ENCODE measurements around the gene CREB5. TPM values are rescaled to one million over a fixed set of nuclear protein-coding genes. Genes with fewer than 3 reads are reported as not detected.

The CREB5 gene
- polyA plus RNA-seq, 3 donors from 2014 or later = 0.37 TPM; not detected in 2

- Mint-ChIP-seq H3K4me1 (no peaks in the 10 kb centered on the region), H3K27me3 (ENCODE audit: low read depth in 3 of 3) (peaks cover 2 to 20% (median 6%) of the 10 kb centered on the region in 3 donors), H3K36me3 (no peaks in the 10 kb centered on the region), H3K4me3 (no peak overlapping the region), H3K9me3 (no peaks in the 10 kb centered on the region), H3K27ac (no peak overlapping the region)
- no peak for DNase-seq
Measured at GRCh38 chr7:28627263-28627653, 214.9 kb downstream of the CREB5 start.

- Mint-ChIP-seq H3K9me3 (no peaks in the 10 kb centered on the region), H3K4me3 (no peak overlapping the region), H3K4me1 (no peaks in the 10 kb centered on the region), H3K27me3 (ENCODE audit: low read depth in 3 of 3) (peaks cover 2 to 20% (median 6%) of the 10 kb centered on the region in 3 donors), H3K27ac (no peak overlapping the region), H3K36me3 (no peaks in the 10 kb centered on the region)
- no peak for DNase-seq
Measured at GRCh38 chr7:28627896-28628295, 215.6 kb downstream of the CREB5 start.

GRCh38 chr7:28629216-28629842, 217.0 kb downstream of the CREB5 start:
- H3K4me3 Mint-ChIP-seq = no peak overlapping the region
- no peaks in the 10 kb centered on the region for H3K9me3 Mint-ChIP-seq
- H3K36me3 Mint-ChIP-seq = no peaks in the 10 kb centered on the region
- no peak for DNase-seq
- peaks cover 6 to 24% (median 7%) of the 10 kb centered on the region in 3 donors for H3K27me3 Mint-ChIP-seq (ENCODE audit: low read depth in 3 of 3)
- H3K27ac Mint-ChIP-seq = no peak overlapping the region
- no peaks in the 10 kb centered on the region for H3K4me1 Mint-ChIP-seq

- no peak for DNase-seq
- H3K27me3 Mint-ChIP-seq (ENCODE audit: low read depth in 3 of 3) = peaks cover 6 to 20% (median 6%) of the 10 kb centered on the region in 3 donors
- H3K27ac Mint-ChIP-seq = no peak overlapping the region
- no peaks in the 10 kb centered on the region for H3K36me3 Mint-ChIP-seq
- H3K9me3 Mint-ChIP-seq = no peaks in the 10 kb centered on the region
- H3K4me3 Mint-ChIP-seq = no peak overlapping the region
- no peaks in the 10 kb centered on the region for H3K4me1 Mint-ChIP-seq
Measured at GRCh38 chr7:28630350-28630749, 218.0 kb downstream of the CREB5 start.

GRCh38 chr7:28631995-28632394, 219.7 kb downstream of the CREB5 start:
- H3K4me3 Mint-ChIP-seq = no peak overlapping the region
- H3K4me1 Mint-ChIP-seq = no peaks in the 10 kb centered on the region
- no peak for DNase-seq
- H3K27ac Mint-ChIP-seq = no peak overlapping the region
- H3K36me3 Mint-ChIP-seq = no peaks in the 10 kb centered on the region
- no peaks in the 10 kb centered on the region for H3K9me3 Mint-ChIP-seq
- H3K27me3 Mint-ChIP-seq (ENCODE audit: low read depth in 3 of 3) = peaks cover 5 to 14% (median 7%) of the 10 kb centered on the region in 3 donors

- no peak for DNase-seq
- Mint-ChIP-seq H3K4me1 (no peaks in the 10 kb centered on the region), H3K27me3 (ENCODE audit: low read depth in 3 of 3) (peaks cover 3 to 15% (median 6%) of the 10 kb centered on the region in 3 donors)
Measured at GRCh38 chr7:28638914-28639313, 226.6 kb downstream of the CREB5 start.

GRCh38 chr7:28640001-28640400, 227.7 kb downstream of the CREB5 start:
- H3K4me1 Mint-ChIP-seq = no peaks in the 10 kb centered on the region
- no peak for DNase-seq
- H3K36me3 Mint-ChIP-seq = no peaks in the 10 kb centered on the region
- H3K4me3 Mint-ChIP-seq = no peak overlapping the region
- no peak overlapping the region for H3K27ac Mint-ChIP-seq
- no peaks in the 10 kb centered on the region for H3K9me3 Mint-ChIP-seq
- peaks cover 4 to 15% (median 6%) of the 10 kb centered on the region in 3 donors for H3K27me3 Mint-ChIP-seq (ENCODE audit: low read depth in 3 of 3)

More at GRCh38 chr7:28638914-28639313, 226.6 kb downstream of the CREB5 start:
- Mint-ChIP-seq H3K27ac (no peak overlapping the region), H3K4me3 (no peak overlapping the region), H3K9me3 (no peaks in the 10 kb centered on the region), H3K36me3 (no peaks in the 10 kb centered on the region)

GRCh38 chr7:28641752-28642545, 229.6 kb downstream of the CREB5 start:
- Mint-ChIP-seq H3K36me3 (no peaks in the 10 kb centered on the region), H3K27me3 (ENCODE audit: low read depth in 3 of 3) (peaks cover 4 to 21% (median 4%) of the 10 kb centered on the region in 3 donors), H3K4me3 (no peak overlapping the region), H3K4me1 (no peaks in the 10 kb centered on the region), H3K9me3 (no peaks in the 10 kb centered on the region), H3K27ac (no peak overlapping the region)
- no peak for DNase-seq

- H3K36me3 Mint-ChIP-seq = no peaks in the 10 kb centered on the region
Measured at GRCh38 chr7:28643188-28643569, 230.9 kb downstream of the CREB5 start.

GRCh38 chr7:28643584-28644340, 231.4 kb downstream of the CREB5 start:
- H3K4me1 Mint-ChIP-seq = no peaks in the 10 kb centered on the region
- no peaks in the 10 kb centered on the region for H3K36me3 Mint-ChIP-seq
- DNase-seq = no peak
- H3K27ac Mint-ChIP-seq = no peak overlapping the region
- H3K9me3 Mint-ChIP-seq = no peaks in the 10 kb centered on the region
- peaks cover 4 to 21% (median 5%) of the 10 kb centered on the region in 3 donors for H3K27me3 Mint-ChIP-seq (ENCODE audit: low read depth in 3 of 3)
- no peak overlapping the region for H3K4me3 Mint-ChIP-seq

More at GRCh38 chr7:28643188-28643569, 230.9 kb downstream of the CREB5 start:
- Mint-ChIP-seq H3K27me3 (ENCODE audit: low read depth in 3 of 3) (peaks cover 4 to 21% (median 5%) of the 10 kb centered on the region in 3 donors), H3K4me3 (no peak overlapping the region), H3K4me1 (no peaks in the 10 kb centered on the region), H3K27ac (no peak overlapping the region), H3K9me3 (no peaks in the 10 kb centered on the region)
- no peak for DNase-seq

GRCh38 chr7:28645866-28646265, 233.5 kb downstream of the CREB5 start:
- Mint-ChIP-seq H3K27ac (no peak overlapping the region), H3K4me1 (no peaks in the 10 kb centered on the region), H3K9me3 (no peaks in the 10 kb centered on the region), H3K4me3 (no peak overlapping the region), H3K36me3 (no peaks in the 10 kb centered on the region), H3K27me3 (ENCODE audit: low read depth in 3 of 3) (peaks cover 3 to 19% (median 4%) of the 10 kb centered on the region in 3 donors)
- DNase-seq = no peak

GRCh38 chr7:28646376-28647075, 234.2 kb downstream of the CREB5 start:
- H3K9me3 Mint-ChIP-seq = no peaks in the 10 kb centered on the region
- DNase-seq = no peak
- no peaks in the 10 kb centered on the region for H3K36me3 Mint-ChIP-seq
- peaks cover 1 to 17% (median 4%) of the 10 kb centered on the region in 3 donors for H3K27me3 Mint-ChIP-seq (ENCODE audit: low read depth in 3 of 3)
- H3K4me1 Mint-ChIP-seq = no peaks in the 10 kb centered on the region
- H3K27ac Mint-ChIP-seq = no peak overlapping the region
- no peak overlapping the region for H3K4me3 Mint-ChIP-seq

GRCh38 chr7:28647076-28647421, 234.7 kb downstream of the CREB5 start:
- Mint-ChIP-seq H3K36me3 (no peaks in the 10 kb centered on the region), H3K4me3 (no peak overlapping the region), H3K4me1 (no peaks in the 10 kb centered on the region), H3K27ac (no peak overlapping the region), H3K27me3 (ENCODE audit: low read depth in 3 of 3) (peaks cover 1 to 13% (median 4%) of the 10 kb centered on the region in 3 donors), H3K9me3 (no peaks in the 10 kb centered on the region)
- no peak for DNase-seq
